OCI-LY1 (cell line): ENCODE data around the gene SIK3.

Source experiments
- H2AFZ ChIP-seq: fragments of 200-600 bp; sonication (generic), shearing (Covaris generic); 2 replicates; pipeline ENCODE4 v1.6.0; 2014; ENCODE audit warnings: antibody characterized with exemption, mild to moderate bottlenecking, low read length
- H3F3A ChIP-seq: fragments of 200-600 bp; sonication (generic), shearing (Covaris generic); 2 replicates; pipeline ENCODE4 v1.6.0; 2014; ENCODE audit warnings: mild to moderate bottlenecking, antibody characterized with exemption, low read length, moderate library complexity; ENCODE audit not compliant: insufficient read depth
- H3K27ac ChIP-seq: fragments of 200-600 bp; sonication (generic); 2 replicates; pipeline ENCODE4 v1.5.1; 2014; ENCODE audit warnings: low read length, mixed run types, mild to moderate bottlenecking, low read depth; ENCODE audit not compliant: poor library complexity, severe bottlenecking
- H3K27me3 ChIP-seq: fragments of 200-600 bp; sonication (generic); 2 replicates; pipeline ENCODE4 v1.6.0; 2014; ENCODE audit warnings: antibody characterized with exemption, mild to moderate bottlenecking, low read length, moderate library complexity; ENCODE audit not compliant: insufficient read depth
- H3K36me3 ChIP-seq: fragments of 200-600 bp; sonication (generic); 2 replicates; pipeline ENCODE4 v1.6.1; 2014; ENCODE audit warnings: mild to moderate bottlenecking, antibody characterized with exemption, low read length, moderate library complexity, mixed read lengths; ENCODE audit not compliant: insufficient read depth
- H3K4me1 ChIP-seq: fragments of 200-600 bp; sonication (generic); 2 replicates; pipeline ENCODE4 v1.5.1; 2014; ENCODE audit warnings: mild to moderate bottlenecking, low read length, moderate library complexity; ENCODE audit not compliant: insufficient read depth, severe bottlenecking
- H3K4me2 ChIP-seq: fragments of 200-600 bp; sonication (generic), shearing (Covaris generic); 2 replicates; pipeline ENCODE4 v1.6.1; 2014; ENCODE audit warnings: low read length
- H3K4me3 ChIP-seq: fragments of 200-600 bp; sonication (generic); 2 replicates; pipeline ENCODE4 v1.5.1; 2014; ENCODE audit warnings: low read length, low read depth, mild to moderate bottlenecking, mixed read lengths; ENCODE audit not compliant: poor library complexity, severe bottlenecking
- H3K79me2 ChIP-seq: fragments of 200-600 bp; shearing (Covaris generic); 2 replicates; pipeline ENCODE4 v1.6.1; 2016; ENCODE audit warnings: mixed run types, low read length, mixed read lengths; ENCODE audit not compliant: insufficient read depth
- H3K9ac ChIP-seq: fragments of 200-600 bp; sonication (generic), shearing (Covaris generic); 2 replicates; pipeline ENCODE4 v1.6.1; 2014; ENCODE audit warnings: mild to moderate bottlenecking, low read length, mixed read lengths
- H3K9me2 ChIP-seq: fragments of 200-600 bp; sonication (generic), shearing (Covaris generic); 2 replicates; pipeline ENCODE4 v1.6.1; 2014; ENCODE audit warnings: low read depth, mild to moderate bottlenecking, low read length, mixed read lengths
- H3K9me3 ChIP-seq: fragments of 200-600 bp; shearing (Covaris generic); 2 replicates; pipeline ENCODE4 v1.6.1; 2014; ENCODE audit warnings: low read length, mixed read lengths
- H4K20me1 ChIP-seq: fragments of 200-600 bp; sonication (generic), shearing (Covaris generic); 2 replicates; pipeline ENCODE4 v1.6.0; 2016; ENCODE audit warnings: mild to moderate bottlenecking, low read length; ENCODE audit not compliant: insufficient read depth
- EZH2 ChIP-seq: fragments of 200-600 bp; sonication (generic), shearing (Covaris generic); IDR thresholded peaks from 2 replicates; pipeline ENCODE4 v1.8.0; 2017; ENCODE audit warnings: borderline replicate concordance, mixed run types, mild to moderate bottlenecking, antibody characterized with exemption, low read length, moderate library complexity, mixed read lengths
- TF ChIP-seq, protein P1 (sequence below): fragments of 200-600 bp; sonication (generic), shearing (Covaris generic); IDR thresholded peaks from 2 replicates; pipeline ENCODE4 v1.5.1; 2017; ENCODE audit warnings: mild to moderate bottlenecking, antibody characterized with exemption, low read length, moderate library complexity, mixed read lengths

The SIK3 gene

DNA sequence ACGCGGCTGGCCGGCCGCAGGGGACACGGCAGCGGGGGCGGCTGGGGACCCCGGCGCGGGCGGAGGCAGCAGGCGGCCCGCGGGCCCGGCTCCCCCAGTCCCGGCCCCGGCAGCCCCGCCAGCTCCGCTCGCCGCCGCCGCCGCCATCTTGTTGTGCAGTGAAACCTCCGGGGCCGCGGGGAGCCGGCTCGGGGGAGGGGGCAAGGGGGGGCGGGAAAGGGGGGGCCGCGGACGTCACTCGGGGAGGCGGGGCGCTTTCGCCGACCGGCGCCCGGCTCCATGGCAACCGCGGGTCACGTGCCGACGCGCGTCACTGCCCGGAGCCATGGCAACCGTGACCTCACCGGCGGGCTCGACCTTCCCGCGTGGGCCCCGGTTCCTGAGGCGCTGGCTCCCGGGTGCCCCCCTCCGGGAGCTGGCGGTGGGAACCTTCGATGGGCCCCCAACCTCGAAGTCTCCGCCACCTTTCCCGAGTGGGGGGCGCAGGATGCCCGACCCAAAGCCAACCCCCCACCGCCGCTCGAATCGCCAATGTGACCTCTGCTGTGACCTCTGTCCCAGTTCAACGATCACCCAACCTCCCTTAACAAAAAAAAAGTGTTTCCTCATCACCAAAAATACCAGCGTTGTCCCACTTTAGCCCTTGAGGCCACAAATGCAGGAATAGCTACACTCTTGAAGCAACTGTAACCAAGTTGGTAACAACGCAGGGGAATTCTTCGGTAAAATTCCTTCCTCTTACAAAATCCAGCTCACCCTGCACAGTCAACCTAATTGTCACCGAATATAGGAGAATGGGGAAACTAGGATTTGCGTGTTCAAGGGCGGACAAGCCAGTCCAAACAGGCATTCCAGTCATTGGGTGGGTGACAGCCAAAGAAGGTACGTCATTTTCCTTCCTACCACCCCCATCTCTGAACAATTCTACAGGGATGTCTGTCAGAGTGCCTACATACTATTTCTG lies at the start of gene SIK3:
Gene SIK3, minus strand, starts transcription at position 160 of the 964 bp plus-strand sequence. Its CDS starts 13 bp downstream, at position 147.
- Histone ChIP-seq H3K79me2 (peaks cover 43% of the 10 kb centered on the region), H3K9me3 (no peaks in the 10 kb centered on the region)
- TF ChIP-seq, protein P1, sequence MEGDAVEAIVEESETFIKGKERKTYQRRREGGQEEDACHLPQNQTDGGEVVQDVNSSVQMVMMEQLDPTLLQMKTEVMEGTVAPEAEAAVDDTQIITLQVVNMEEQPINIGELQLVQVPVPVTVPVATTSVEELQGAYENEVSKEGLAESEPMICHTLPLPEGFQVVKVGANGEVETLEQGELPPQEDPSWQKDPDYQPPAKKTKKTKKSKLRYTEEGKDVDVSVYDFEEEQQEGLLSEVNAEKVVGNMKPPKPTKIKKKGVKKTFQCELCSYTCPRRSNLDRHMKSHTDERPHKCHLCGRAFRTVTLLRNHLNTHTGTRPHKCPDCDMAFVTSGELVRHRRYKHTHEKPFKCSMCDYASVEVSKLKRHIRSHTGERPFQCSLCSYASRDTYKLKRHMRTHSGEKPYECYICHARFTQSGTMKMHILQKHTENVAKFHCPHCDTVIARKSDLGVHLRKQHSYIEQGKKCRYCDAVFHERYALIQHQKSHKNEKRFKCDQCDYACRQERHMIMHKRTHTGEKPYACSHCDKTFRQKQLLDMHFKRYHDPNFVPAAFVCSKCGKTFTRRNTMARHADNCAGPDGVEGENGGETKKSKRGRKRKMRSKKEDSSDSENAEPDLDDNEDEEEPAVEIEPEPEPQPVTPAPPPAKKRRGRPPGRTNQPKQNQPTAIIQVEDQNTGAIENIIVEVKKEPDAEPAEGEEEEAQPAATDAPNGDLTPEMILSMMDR = peak; percentile 48; the same call in 1 of the 2 replicates
- TF ChIP-seq EZH2 = no peak

DNA sequence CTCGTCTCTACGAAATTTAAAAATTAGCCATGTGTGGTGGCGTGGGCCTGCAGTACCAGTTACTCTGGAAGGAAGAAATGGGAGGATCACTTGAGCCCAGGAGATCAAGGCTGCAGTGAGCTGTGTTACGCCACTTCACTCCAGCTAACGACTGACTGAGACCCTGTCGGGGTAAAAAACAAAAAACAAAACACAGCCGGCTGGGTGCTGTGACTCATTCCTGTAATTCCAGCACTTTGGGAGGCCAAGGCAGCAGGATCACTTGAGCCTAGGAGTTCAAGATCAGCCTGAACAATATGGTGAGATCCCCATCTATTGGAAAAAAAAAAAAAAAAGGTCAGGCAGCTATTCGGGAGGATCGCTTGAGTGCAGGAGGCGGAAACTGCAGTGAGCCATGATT lies 48.3 kb upstream of the SIK3 start:
- H3K9ac ChIP-seq = no peak overlapping the region
- H3K9me3 ChIP-seq = no peaks in the 10 kb centered on the region
- H2AFZ ChIP-seq = no peak overlapping the region
- H3K36me3 ChIP-seq = peaks cover 48% of the 10 kb centered on the region
- no peak overlapping the region for H3K27ac ChIP-seq
- H4K20me1 ChIP-seq = peaks cover 3% of the 10 kb centered on the region; the same call in 1 of the 2 replicates
- no peaks in the 10 kb centered on the region for H3F3A ChIP-seq
- H3K9me2 ChIP-seq = no peaks in the 10 kb centered on the region
- H3K27me3 ChIP-seq = no peaks in the 10 kb centered on the region
- H3K4me3 ChIP-seq = peak overlapping the region; percentile 100
- no peak overlapping the region; the same call in 1 of the 2 replicates for H3K4me2 ChIP-seq
- peaks cover 68% of the 10 kb centered on the region for H3K79me2 ChIP-seq
- TF ChIP-seq EZH2 = no peak
- TF ChIP-seq, protein P1 = no peak
- peaks cover 43% of the 10 kb centered on the region for H3K4me1 ChIP-seq

More for the DNA sequence above, at the start of gene SIK3:
- H4K20me1 ChIP-seq = no peaks in the 10 kb centered on the region
- no peaks in the 10 kb centered on the region for H3F3A ChIP-seq
- no peaks in the 10 kb centered on the region for H3K27me3 ChIP-seq
- H3K9me2 ChIP-seq = no peaks in the 10 kb centered on the region
- peak within 1 kb of the TSS; percentile 99 for H3K4me3 ChIP-seq
- peak within 1 kb of the TSS; percentile 97 for H3K9ac ChIP-seq
- peak within 1 kb of the TSS; percentile 35; the same call in 1 of the 2 replicates for H2AFZ ChIP-seq
- H3K27ac ChIP-seq = peak within 1 kb of the TSS; percentile 88
- H3K4me2 ChIP-seq = peak within 1 kb of the TSS; percentile 99
- H3K4me1 ChIP-seq = peaks cover 35% of the 10 kb centered on the region
- H3K36me3 ChIP-seq = no peaks in the 10 kb centered on the region

DNA sequence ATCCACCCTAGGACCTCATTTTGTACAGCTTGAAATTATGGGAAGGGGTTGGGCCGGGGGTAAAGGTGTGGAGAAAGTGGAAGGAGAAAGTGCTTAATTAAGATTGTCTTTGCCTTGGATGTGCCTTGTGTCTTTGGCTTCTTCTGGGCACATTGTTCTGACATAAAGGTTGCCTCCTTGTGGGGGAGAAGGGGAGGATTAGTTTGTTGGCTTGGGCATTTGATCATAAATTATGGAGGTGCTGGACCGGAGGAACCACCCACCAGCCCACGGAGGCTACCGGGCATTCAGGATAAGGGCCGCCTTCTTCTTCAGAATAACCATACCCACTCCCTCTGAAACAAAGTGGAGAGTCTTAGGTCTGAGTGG lies 47.1 kb upstream of the SIK3 start:
- H3K4me2 ChIP-seq = peak overlapping the region; percentile 99
- peaks cover 44% of the 10 kb centered on the region for H3K36me3 ChIP-seq
- H3K27me3 ChIP-seq = no peaks in the 10 kb centered on the region
- no peaks in the 10 kb centered on the region for H3F3A ChIP-seq
- H4K20me1 ChIP-seq = peaks cover 3% of the 10 kb centered on the region; the same call in 1 of the 2 replicates
- no peak overlapping the region for H2AFZ ChIP-seq
- H3K4me3 ChIP-seq = peak overlapping the region; percentile 100
- no peaks in the 10 kb centered on the region for H3K9me3 ChIP-seq
- peaks cover 57% of the 10 kb centered on the region for H3K79me2 ChIP-seq
- H3K27ac ChIP-seq = peak overlapping the region; percentile 78
- H3K9ac ChIP-seq = peak overlapping the region; percentile 98
- no peak for TF ChIP-seq EZH2
- TF ChIP-seq, protein P1 = no peak
- peaks cover 42% of the 10 kb centered on the region for H3K4me1 ChIP-seq
- no peaks in the 10 kb centered on the region for H3K9me2 ChIP-seq
